Stimulated activated CD8-positive, alpha-beta memory T cell treated with anti-CD3 and anti-CD28 coated beads, Interleukin-4, amount 100 ng/mL, for 1 hour (primary cell): ENCODE results near the gene TEKT3.

Source experiments
- DNase-seq, 2 donors: peaks; one replicate each; pipeline ENCODE4 v3.0.0-alpha.2; 2020; ENCODE audit warnings: low read depth in 2 of 2, low spot score in 1 of 2

TEKT3 gene

GRCh38 chr17:15350777-15351477 lies 9.5 kb upstream of the TEKT3 start:
- DNase-seq: no peak

GRCh38 chr17:15349119-15349518 lies 7.7 kb upstream of the TEKT3 start:
- DNase-seq: no peak

- DNase-seq: no peak
These were observed 6.6 kb upstream of the TEKT3 start for GRCh38 chr17:15348021-15348420.

GRCh38 chr17:15346066-15346595 lies 4.7 kb upstream of the TEKT3 start:
- DNase-seq: no peak

GRCh38 chr17:15343749-15344148 lies 2.4 kb upstream of the TEKT3 start:
- no peak for DNase-seq

- no peak for DNase-seq
These were observed 1.1 kb upstream of the TEKT3 start for GRCh38 chr17:15342460-15342859.

- no peak for DNase-seq
These were observed 569 bp upstream of the TEKT3 start for GRCh38 chr17:15341966-15342365.

- DNase-seq: no peak
These were observed 431 bp downstream of the TEKT3 start for GRCh38 chr17:15340966-15341365.

- DNase-seq: no peak
These were observed 6.0 kb downstream of the TEKT3 start for GRCh38 chr17:15335446-15335845.

- DNase-seq: no peak
These were observed 7.1 kb downstream of the TEKT3 start for GRCh38 chr17:15334266-15334665.

- no peak for DNase-seq
These were observed 9.1 kb downstream of the TEKT3 start for GRCh38 chr17:15332338-15332737.

GRCh38 chr17:15323131-15323530 lies 18.3 kb downstream of the TEKT3 start:
- DNase-seq: no peak

- DNase-seq: no peak
These were observed 19.7 kb downstream of the TEKT3 start for GRCh38 chr17:15321556-15322251.

GRCh38 chr17:15319452-15320010 lies 21.9 kb downstream of the TEKT3 start:
- DNase-seq: no peak

- no peak for DNase-seq
These were observed 29.4 kb downstream of the TEKT3 start for GRCh38 chr17:15311996-15312395.

GRCh38 chr17:15309793-15310192 lies 31.6 kb downstream of the TEKT3 start:
- DNase-seq: no peak

- DNase-seq: no peak
These were observed 32.2 kb downstream of the TEKT3 start for GRCh38 chr17:15309236-15309635.

- no peak for DNase-seq
These were observed 32.6 kb downstream of the TEKT3 start for GRCh38 chr17:15308758-15309157.

GRCh38 chr17:15307710-15308111 lies 33.7 kb downstream of the TEKT3 start:
- no peak for DNase-seq

GRCh38 chr17:15303851-15304250 lies 37.5 kb downstream of the TEKT3 start:
- no peak for DNase-seq

GRCh38 chr17:15303268-15303667 lies 38.1 kb downstream of the TEKT3 start:
- no peak for DNase-seq

GRCh38 chr17:15301845-15302244 lies 39.6 kb downstream of the TEKT3 start:
- DNase-seq: no peak
